Measurements from ENCODE around the gene NCS1. TPM values are rescaled to one million over a fixed set of nuclear protein-coding genes. Genes with fewer than 3 reads are reported as not detected.

Gene NCS1
- total RNA-seq, 2 donors from 2014 or later, result 3.8 to 21.3 TPM

- Histone ChIP-seq H3K4me3 (no peak overlapping the region), H3K4me1 (peaks cover 5% of the 10 kb centered on the region), H3K9me3 (no peaks in the 10 kb centered on the region), H3K27me3 (no peaks in the 10 kb centered on the region), H3K27ac (no peak overlapping the region), H3K36me3 (no peaks in the 10 kb centered on the region), H3K9ac (ENCODE audit: low read depth in 2 of 2, low read length in 2 of 2) (no peak overlapping the region)
- no peak for TF ChIP-seq CTCF (IDR thresholded peaks at IDR 0.05)
- DNase-seq, result no peak
- intact Hi-C loops (cut with DNase I), result no loop called here
These were observed 19.0 kb downstream of the NCS1 start for GRCh38 chr9:130191068-130191748.

GRCh38 chr9:130191749-130192120, 19.5 kb downstream of the NCS1 start:
- H3K4me3 ChIP-seq, result no peak overlapping the region
- H3K4me1 ChIP-seq, result peaks cover 5% of the 10 kb centered on the region
- no peak overlapping the region for H3K9ac ChIP-seq (ENCODE audit: low read depth in 2 of 2, low read length in 2 of 2)
- intact Hi-C loops (cut with DNase I), result no loop called here
- no peak for DNase-seq
- H3K36me3 ChIP-seq, result no peaks in the 10 kb centered on the region
- no peaks in the 10 kb centered on the region for H3K27me3 ChIP-seq
- no peaks in the 10 kb centered on the region for H3K9me3 ChIP-seq
- no peak overlapping the region for H3K27ac ChIP-seq
- no peak for TF ChIP-seq CTCF (IDR thresholded peaks at IDR 0.05)

- Histone ChIP-seq H3K36me3 (no peaks in the 10 kb centered on the region), H3K27ac (no peak overlapping the region), H3K9me3 (no peaks in the 10 kb centered on the region), H3K4me1 (peaks cover 2% of the 10 kb centered on the region), H3K27me3 (no peaks in the 10 kb centered on the region), H3K9ac (ENCODE audit: low read depth in 2 of 2, low read length in 2 of 2) (no peak overlapping the region), H3K4me3 (no peak overlapping the region)
- DNase-seq, result no peak
- intact Hi-C loops (cut with DNase I), result no loop called here
- no peak for TF ChIP-seq CTCF (IDR thresholded peaks at IDR 0.05)
These were observed 20.3 kb downstream of the NCS1 start for GRCh38 chr9:130192382-130192999.

- intact Hi-C loops (cut with DNase I), result no loop called here
- Histone ChIP-seq H3K36me3 (no peaks in the 10 kb centered on the region), H3K4me3 (no peak overlapping the region), H3K9ac (ENCODE audit: low read depth in 2 of 2, low read length in 2 of 2) (no peak overlapping the region), H3K27ac (no peak overlapping the region), H3K9me3 (no peaks in the 10 kb centered on the region), H3K27me3 (no peaks in the 10 kb centered on the region), H3K4me1 (no peaks in the 10 kb centered on the region)
- no peak for DNase-seq
- TF ChIP-seq CTCF (IDR thresholded peaks at IDR 0.05), result no peak
These were observed 20.9 kb downstream of the NCS1 start for GRCh38 chr9:130193103-130193502.

GRCh38 chr9:130193531-130194377, 21.6 kb downstream of the NCS1 start:
- Histone ChIP-seq H3K27ac (no peak overlapping the region), H3K9ac (ENCODE audit: low read depth in 2 of 2, low read length in 2 of 2) (peak overlapping the region in 1 of 2 donors; percentile 17), H3K4me1 (no peaks in the 10 kb centered on the region), H3K36me3 (no peaks in the 10 kb centered on the region), H3K27me3 (no peaks in the 10 kb centered on the region), H3K9me3 (no peaks in the 10 kb centered on the region), H3K4me3 (no peak overlapping the region)
- intact Hi-C loops (cut with DNase I), result no loop called here
- DNase-seq, result no peak
- TF ChIP-seq CTCF (IDR thresholded peaks at IDR 0.05), result no peak

All from colonic mucosa (tissue), 4 donors.